H1 (cell line): ENCODE results near the gene OSBP. TPM values are rescaled to one million over a fixed set of nuclear protein-coding genes. Genes with fewer than 3 reads are reported as not detected.

Experiments used
- CTCF ChIA-PET: fragments of 300-600 bp; sonication (Branson Sonifier 250); formaldehyde crosslinking; loops from one replicate; lab custom pipeline; 2021; ENCODE audit not compliant: partially characterized antibody; lab: Charles Lee
- POLR2A ChIA-PET: fragments of 300-600 bp; sonication (Branson Sonifier 250); formaldehyde crosslinking; loops from one replicate; lab custom pipeline; 2021; ENCODE audit warnings: inconsistent platforms; ENCODE audit not compliant: partially characterized antibody; lab: Charles Lee
- DNase-seq, 2 experiments: peaks; one replicate each; pipeline versions ENCODE4 v3.0.0 to v3.0.0-alpha.2; 2010 to 2022; ENCODE audit warnings: low spot score in 2 of 2, low read depth in 1 of 2, mixed read lengths in 1 of 2
- FAIRE-seq: peaks from 2 replicates; lab custom pipeline; 2011; peaks lifted over from hg19 to GRCh38; lab: Jason Lieb, UNC
- H2AFZ ChIP-seq: 2 replicates; pipeline ENCODE4 v1.8.1; 2012; ENCODE audit warnings: low read length, inconsistent platforms
- H2AK5ac ChIP-seq: 2 replicates; pipeline ENCODE4 v1.6.1; 2013; ENCODE audit warnings: low read depth, low read length
- H2BK120ac ChIP-seq: replicated peaks from 2 replicates; pipeline ENCODE3; 2013; ENCODE audit warnings: low read depth, low read length, inconsistent platforms
- H2BK12ac ChIP-seq: 2 replicates; pipeline ENCODE4 v1.6.1; 2013; ENCODE audit warnings: low read depth, low read length
- H2BK15ac ChIP-seq: 2 replicates; pipeline ENCODE4 v1.6.1; 2013; ENCODE audit warnings: low read length
- H2BK20ac ChIP-seq: 2 replicates; pipeline ENCODE4 v1.6.1; 2013; ENCODE audit warnings: low read length
- H2BK5ac ChIP-seq: 2 replicates; pipeline ENCODE4 v1.6.1; 2013; ENCODE audit warnings: low read depth, low read length
- H3K14ac ChIP-seq: 2 replicates; pipeline ENCODE4 v1.6.1; 2013; ENCODE audit warnings: inconsistent platforms; ENCODE audit not compliant: insufficient read length
- H3K18ac ChIP-seq: 2 replicates; pipeline ENCODE4 v1.6.1; 2013; ENCODE audit warnings: low read length; ENCODE audit errors: extremely low read depth
- H3K23ac ChIP-seq: 2 replicates; pipeline ENCODE4 v1.6.1; 2013; ENCODE audit warnings: inconsistent platforms; ENCODE audit not compliant: insufficient read length
- H3K23me2 ChIP-seq: 2 replicates; pipeline ENCODE4 v1.6.1; 2013; ENCODE audit warnings: low read depth, low read length
- H3K27ac ChIP-seq: 2 replicates; pipeline ENCODE4 v1.6.1; 2011; ENCODE audit warnings: low read depth, low read length, inconsistent platforms
- H3K27me3 ChIP-seq, 4 experiments: replicated peaks in 1 of 4; 1 replicate in 1 of 4; 2 replicates in 3 of 4; pipeline versions ENCODE4 v1.6.1 to v1.8.1; 2011 to 2013; ENCODE audit warnings: low read length in 3 of 4, mild to moderate bottlenecking in 3 of 4, inconsistent platforms in 2 of 4, mixed read lengths in 2 of 4, moderate library complexity in 1 of 4; ENCODE audit not compliant: control insufficient read depth in 3 of 4, insufficient read depth in 3 of 4; ENCODE audit errors: extremely low read depth in 1 of 4
- H3K36me3 ChIP-seq, 4 experiments: 2 replicates each; pipeline versions ENCODE4 v1.6.1 to v1.8.1; 2011 to 2013; ENCODE audit warnings: mild to moderate bottlenecking in 4 of 4, low read length in 3 of 4, moderate library complexity in 2 of 4, control low read depth in 1 of 4, inconsistent platforms in 1 of 4; ENCODE audit not compliant: insufficient read depth in 4 of 4, control insufficient read depth in 2 of 4
- H3K4ac ChIP-seq: replicated peaks from 2 replicates; pipeline ENCODE3; 2013; ENCODE audit warnings: low read length, low read depth, mixed read lengths, inconsistent platforms; ENCODE audit not compliant: insufficient read length
- H3K4me1 ChIP-seq, 4 experiments: replicated peaks in 1 of 4; 1 replicate in 1 of 4; 2 replicates in 3 of 4; pipeline versions ENCODE4 v1.6.1 to v1.8.1; 2011 to 2013; ENCODE audit warnings: low read length in 3 of 4, inconsistent platforms in 2 of 4, mixed read lengths in 1 of 4; ENCODE audit not compliant: insufficient read depth in 4 of 4, control insufficient read depth in 3 of 4
- H3K4me2 ChIP-seq, 2 experiments: 2 replicates each; pipeline versions ENCODE4 v1.6.1 to v1.8.1; 2011 to 2013; ENCODE audit warnings: low read depth in 2 of 2, low read length in 2 of 2, control low read depth in 1 of 2, inconsistent platforms in 1 of 2, mild to moderate bottlenecking in 1 of 2; ENCODE audit not compliant: insufficient read depth in 1 of 2
- H3K4me3 ChIP-seq, 4 experiments: fragments of 200-600, 300-600 bp in 1 of 4; sonication (generic), shearing (Covaris generic), sonication (Bioruptor Twin) in 1 of 4; 2 replicates each; pipeline versions ENCODE4 v1.5.1 to v1.8.1; 2011 to 2016; ENCODE audit warnings: low read length in 4 of 4, low read depth in 3 of 4, control low read depth in 2 of 4, inconsistent platforms in 2 of 4, mild to moderate bottlenecking in 2 of 4, mixed read lengths in 1 of 4, moderate library complexity in 1 of 4; ENCODE audit not compliant: insufficient read depth in 2 of 4; ENCODE audit errors: extremely low read depth in 1 of 4
- H3K56ac ChIP-seq: replicated peaks from 2 replicates; pipeline ENCODE3; 2013; ENCODE audit warnings: low read depth, mild to moderate bottlenecking, mixed read lengths, low read length, inconsistent platforms; ENCODE audit not compliant: insufficient read length
- H3K79me1 ChIP-seq: 2 replicates; pipeline ENCODE4 v1.6.1; 2013; ENCODE audit warnings: low read depth, low read length, control low read depth
- H3K79me2 ChIP-seq, 2 experiments: 2 replicates each; pipeline versions ENCODE4 v1.6.1 to v1.8.1; 2012 to 2013; ENCODE audit warnings: low read length in 2 of 2, mild to moderate bottlenecking in 2 of 2, inconsistent platforms in 1 of 2; ENCODE audit not compliant: insufficient read depth in 2 of 2, control insufficient read depth in 1 of 2
- H3K9ac ChIP-seq, 4 experiments: replicated peaks in 1 of 4; 1 replicate in 1 of 4; 2 replicates in 3 of 4; pipeline versions ENCODE4 v1.6.1 to v1.8.1; 2011 to 2013; ENCODE audit warnings: low read depth in 3 of 4, low read length in 3 of 4, control low read depth in 2 of 4, mild to moderate bottlenecking in 2 of 4, moderate library complexity in 2 of 4, inconsistent platforms in 1 of 4; ENCODE audit errors: extremely low read depth in 1 of 4
- H3K9me3 ChIP-seq, 2 experiments: 2 replicates each; pipeline versions ENCODE4 v1.6.1 to v1.8.1; 2012 to 2013; ENCODE audit warnings: mild to moderate bottlenecking in 2 of 2, moderate library complexity in 2 of 2, control low read depth in 1 of 2, inconsistent platforms in 1 of 2, low read depth in 1 of 2, low read length in 1 of 2, mixed read lengths in 1 of 2; ENCODE audit not compliant: insufficient read depth in 2 of 2
- H4K20me1 ChIP-seq, 2 experiments: replicated peaks in 1 of 2; 2 replicates each; pipeline versions ENCODE3 to v1.8.1; 2011 to 2013; ENCODE audit warnings: inconsistent platforms in 2 of 2, low read length in 2 of 2, mild to moderate bottlenecking in 1 of 2; ENCODE audit not compliant: insufficient read depth in 2 of 2, control insufficient read depth in 1 of 2
- H4K5ac ChIP-seq: 2 replicates; pipeline ENCODE4 v1.6.1; 2013; ENCODE audit warnings: low read length, low read depth, mixed read lengths, inconsistent platforms; ENCODE audit not compliant: insufficient read length
- H4K8ac ChIP-seq: 2 replicates; pipeline ENCODE4 v1.8.0; 2013; ENCODE audit warnings: mild to moderate bottlenecking, moderate library complexity, low read length, inconsistent platforms; ENCODE audit not compliant: insufficient read depth; ENCODE audit errors: extremely low read depth
- H4K91ac ChIP-seq: replicated peaks from 2 replicates; pipeline ENCODE3; 2013; ENCODE audit warnings: low read length, mixed read lengths, inconsistent platforms; ENCODE audit not compliant: insufficient read length
- CEBPB ChIP-seq: IDR thresholded peaks from 2 replicates; pipeline ENCODE4 v1.6.1; 2012; ENCODE audit warnings: low read depth, low read length
- HDAC2 ChIP-seq, 2 experiments: fragments of 300-600 bp in 1 of 2; sonication (generic) in 1 of 2; IDR thresholded peaks; 2 replicates each; pipeline ENCODE4 v1.6.1; 2011 to 2012; ENCODE audit warnings: low read depth in 2 of 2, low read length in 2 of 2, mild to moderate bottlenecking in 2 of 2, moderate library complexity in 2 of 2, borderline replicate concordance in 1 of 2, inconsistent platforms in 1 of 2
- KDM5A ChIP-seq: fragments of 200-600 bp; IDR thresholded peaks from 2 replicates; pipeline ENCODE4 v1.7.1; 2012; ENCODE audit warnings: mild to moderate bottlenecking, low read length, inconsistent platforms, mixed read lengths
- POLR2AphosphoS5 ChIP-seq: IDR thresholded peaks from 2 replicates; pipeline ENCODE4 v1.6.1; 2011; ENCODE audit warnings: low read depth, low read length
- POU5F1 ChIP-seq: IDR thresholded peaks from 2 replicates; pipeline ENCODE4 v1.6.1; 2011; ENCODE audit warnings: low read depth, mild to moderate bottlenecking, low read length, moderate library complexity
- RFX5 ChIP-seq: IDR thresholded peaks from 2 replicates; pipeline ENCODE4 v1.6.1; 2011; ENCODE audit warnings: low read depth, low read length, improper control_type of control experiment, borderline replicate concordance
- SP1 ChIP-seq: IDR thresholded peaks from 2 replicates; pipeline ENCODE4 v1.6.1; 2011; ENCODE audit warnings: low read depth, low read length
- TBP ChIP-seq: IDR thresholded peaks from 2 replicates; pipeline ENCODE4 v1.6.1; 2011; ENCODE audit warnings: low read depth, low read length, improper control_type of control experiment
- TEAD4 ChIP-seq: IDR thresholded peaks from 2 replicates; pipeline ENCODE4 v1.6.1; 2012; ENCODE audit warnings: low read depth, low read length, inconsistent platforms, mixed read lengths
- WGBS, 2 experiments: shearing (Covaris generic) in 1 of 2; methylation state at CpG; one replicate each; pipeline versions ENCODE4 v1.1.6 to v1.1.7; 2013 to 2015; ENCODE audit warnings: low lambda C conversion rate in 2 of 2, mixed read lengths in 2 of 2, inconsistent platforms in 1 of 2, low coverage in 1 of 2, missing lambda C conversion rate in 1 of 2; ENCODE audit not compliant: insufficient replicate concordance in 2 of 2, insufficient coverage in 1 of 2, insufficient read length in 1 of 2; ENCODE audit errors: extremely low coverage in 1 of 2, missing lambda C conversion rate in 1 of 2; 5-methylcytosine and 5-hydroxymethylcytosine counted together
- polyA plus RNA-seq, 7 experiments: library from polyadenylated mRNA; depleted of rRNA in 3 of 7; stranded (reverse) in 5 of 7; unstranded in 2 of 7; fragments of >200 nt in 5 of 7; fragments of 200-250 nt in 2 of 7; gene quantifications; 1 replicate in 5 of 7; 2 replicates in 1 of 7; 4 replicates in 1 of 7; pipeline versions ENCODE4 v1.2.1 to v1.2.3, GENCODE V29; 2011 to 2013; ENCODE audit warnings: missing spikeins in 2 of 7, mixed read lengths in 2 of 7
- total RNA-seq: library from RNA; stranded (reverse); fragmentation: NEBNext Ultra II Directional; extraction: Animal tissue kit (Norgen Biotek cat#: 25700); gene quantifications from 2 replicates; pipeline ENCODE4 v1.2.1, GENCODE V29; 2021
- TF ChIP-seq, protein P1 (sequence below), 3 experiments: IDR thresholded peaks; 1 replicate in 2 of 3; 2 replicates in 1 of 3; pipeline versions ENCODE4 v1.5.1 to v1.6.1; 2011; ENCODE audit warnings: low read length in 3 of 3, mild to moderate bottlenecking in 3 of 3, inconsistent platforms in 2 of 3, low read depth in 1 of 3, moderate library complexity in 1 of 3; ENCODE audit not compliant: insufficient read depth in 1 of 3; ENCODE audit errors: control extremely low read depth in 1 of 3

OSBP gene
- total and polyA plus RNA-seq, 2 of the 8 experiments (the other 6 are each of a cell fraction or from before 2014, with no cell fraction given): 13.2 to 43.1 TPM

DNA sequence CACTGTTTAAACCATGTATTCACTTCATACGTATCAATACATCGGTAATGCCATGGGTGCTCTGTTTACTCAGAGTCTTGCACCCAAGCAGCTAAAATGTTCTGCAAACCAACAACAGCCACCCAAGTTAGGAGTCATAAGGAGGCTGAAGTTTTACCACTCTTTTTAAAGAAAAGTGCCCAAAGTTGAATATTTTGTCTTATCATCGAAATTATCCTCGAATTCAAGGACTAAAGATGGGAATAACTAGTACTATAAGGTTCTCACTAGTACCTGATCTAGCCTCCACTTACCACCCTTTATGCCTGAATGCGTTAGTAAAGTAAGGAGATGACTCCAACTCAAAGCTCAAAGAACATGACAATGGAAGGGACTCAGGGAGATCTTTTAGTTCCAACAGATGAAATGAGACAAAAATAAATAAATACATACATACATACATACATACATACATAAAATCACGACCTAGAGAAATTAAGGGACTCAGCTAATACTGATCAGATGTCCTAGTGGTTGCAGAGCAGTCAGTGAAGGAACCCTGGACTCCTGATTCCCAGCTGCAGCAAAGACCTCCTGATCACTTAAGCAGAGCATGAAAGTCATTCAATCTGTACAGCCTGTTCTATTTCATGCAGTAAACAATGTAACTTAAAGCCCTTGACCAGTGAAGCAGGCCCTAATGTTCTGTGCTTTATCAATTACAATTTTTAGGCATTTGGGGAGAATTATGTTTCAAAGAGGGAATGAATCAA, 7.7 kb downstream of the OSBP start:
- no peak overlapping the region for H3K23ac ChIP-seq
- H2BK5ac ChIP-seq: no peak overlapping the region
- H2BK20ac ChIP-seq: no peak overlapping the region
- DNase-seq: no peak
- no peak overlapping the region for H2BK15ac ChIP-seq
- H3K56ac ChIP-seq: no peak overlapping the region
- no peaks in the 10 kb centered on the region for H3K4me1 ChIP-seq
- H3K9ac ChIP-seq: no peak overlapping the region
- peaks cover 0 to 5% of the 10 kb centered on the region in 2 experiments for H4K20me1 ChIP-seq
- H3K27ac ChIP-seq: no peak overlapping the region
- 0 out of 2 replicates have a peak, but pooled peaks cover 2% of the 10 kb centered on the region for H3K79me1 ChIP-seq
- no peak overlapping the region for H3K18ac ChIP-seq
- ChIA-PET POLR2A (no interaction called here), CTCF (interaction anchor here (0.7 to 1.0 kb wide), 3 partner anchors 11 to 21 kb away, joined by 3 read pairs; no protein-coding TSS in a partner anchor)
- no peak overlapping the region for H2AFZ ChIP-seq
- no peak overlapping the region for H3K4me2 ChIP-seq
- no peak overlapping the region for H4K91ac ChIP-seq
- FAIRE-seq: no peak
- H3K23me2 ChIP-seq: no peaks in the 10 kb centered on the region
- WGBS, 2 experiments: 93% methylated on average over 6 of the region's 6 CpGs; no CpG with 5 or more reads in 1 of the 2 experiments
- H3K4ac ChIP-seq: no peak overlapping the region
- no peak overlapping the region for H4K8ac ChIP-seq
- H3K14ac ChIP-seq: no peak overlapping the region
- TF ChIP-seq HDAC2 (IDR thresholded peaks at IDR 0.05; ENCODE audit: borderline replicate concordance in 1 of 2, low read depth in 2 of 2, low read length in 2 of 2) (no peak), KDM5A (no peak), RFX5 (no peak), SP1 (no peak), TBP (no peak), CEBPB (no peak), POU5F1 (no peak), TEAD4 (no peak), POLR2AphosphoS5 (no peak)
- TF ChIP-seq, protein P1, sequence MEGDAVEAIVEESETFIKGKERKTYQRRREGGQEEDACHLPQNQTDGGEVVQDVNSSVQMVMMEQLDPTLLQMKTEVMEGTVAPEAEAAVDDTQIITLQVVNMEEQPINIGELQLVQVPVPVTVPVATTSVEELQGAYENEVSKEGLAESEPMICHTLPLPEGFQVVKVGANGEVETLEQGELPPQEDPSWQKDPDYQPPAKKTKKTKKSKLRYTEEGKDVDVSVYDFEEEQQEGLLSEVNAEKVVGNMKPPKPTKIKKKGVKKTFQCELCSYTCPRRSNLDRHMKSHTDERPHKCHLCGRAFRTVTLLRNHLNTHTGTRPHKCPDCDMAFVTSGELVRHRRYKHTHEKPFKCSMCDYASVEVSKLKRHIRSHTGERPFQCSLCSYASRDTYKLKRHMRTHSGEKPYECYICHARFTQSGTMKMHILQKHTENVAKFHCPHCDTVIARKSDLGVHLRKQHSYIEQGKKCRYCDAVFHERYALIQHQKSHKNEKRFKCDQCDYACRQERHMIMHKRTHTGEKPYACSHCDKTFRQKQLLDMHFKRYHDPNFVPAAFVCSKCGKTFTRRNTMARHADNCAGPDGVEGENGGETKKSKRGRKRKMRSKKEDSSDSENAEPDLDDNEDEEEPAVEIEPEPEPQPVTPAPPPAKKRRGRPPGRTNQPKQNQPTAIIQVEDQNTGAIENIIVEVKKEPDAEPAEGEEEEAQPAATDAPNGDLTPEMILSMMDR (IDR thresholded peaks at IDR 0.05; ENCODE audit: control extremely low read depth in 1 of 3, insufficient read depth in 1 of 3, low read depth in 1 of 3, low read length in 3 of 3): no peak
- peaks cover 17 to 56% (median 37%) of the 10 kb centered on the region in 4 experiments; a peak in 7 of 8 replicates for H3K36me3 ChIP-seq
- no peaks in the 10 kb centered on the region for H3K9me3 ChIP-seq
- H2BK12ac ChIP-seq: no peak overlapping the region
- H4K5ac ChIP-seq: no peak overlapping the region
- no peak overlapping the region for H2AK5ac ChIP-seq
- H2BK120ac ChIP-seq: no peak overlapping the region
- H3K79me2 ChIP-seq: peaks cover 0 to 19% of the 10 kb centered on the region in 2 experiments; a peak in 3 of 4 replicates
- H3K4me3 ChIP-seq: no peak overlapping the region
- H3K27me3 ChIP-seq: no peaks in the 10 kb centered on the region
